B cell (primary cell): Measurements from ENCODE around the gene PPP3CA. TPM values are rescaled to one million over a fixed set of nuclear protein-coding genes. Genes with fewer than 3 reads are reported as not detected.

ENCODE experiments used
- ATAC-seq: fragments of 200-7000 bp; cut with Tn5 transposase; one replicate; pipeline ENCODE4 v1.10.0; 2021; ENCODE audit warnings: low read depth, mild to moderate bottlenecking, moderate number of reproducible peaks, moderate library complexity
- CTCF ChIA-PET: fragments of 350-600 bp; sonication (Branson Sonifier 250); formaldehyde crosslinking; loops from one replicate; lab custom pipeline; 2021; ENCODE audit warnings: antibody characterized with exemption, inconsistent platforms; lab: Charles Lee
- POLR2A ChIA-PET: fragments of 350-600 bp; sonication (Branson Sonifier 250); formaldehyde crosslinking; loops from one replicate; lab custom pipeline; 2021; ENCODE audit warnings: antibody characterized with exemption; lab: Charles Lee
- DNase-seq: peaks from one replicate; pipeline ENCODE4 v3.0.0; 2013
- H2AFZ ChIP-seq: 2 replicates; pipeline ENCODE4 v1.6.1; 2012; ENCODE audit warnings: mild to moderate bottlenecking, low read depth, low read length; ENCODE audit not compliant: insufficient read depth, poor library complexity, severe bottlenecking
- H3K27ac ChIP-seq, 2 donors: 1 replicate in 1 of 2; 2 replicates in 1 of 2; pipeline ENCODE4 v1.5.1; 2012 to 2013; ENCODE audit warnings: low read length in 2 of 2, mild to moderate bottlenecking in 2 of 2, moderate library complexity in 1 of 2
- H3K27me3 ChIP-seq, 4 experiments: fragments of 200-600 bp in 1 of 4; sonication (generic) in 1 of 4; replicated peaks in 1 of 4; 1 replicate in 2 of 4; 2 replicates in 2 of 4; pipeline versions ENCODE4 v1.6.1 to v1.7.0; 2013 to 2016; ENCODE audit warnings: low read length in 3 of 4, mild to moderate bottlenecking in 2 of 4, mixed read lengths in 1 of 4, moderate library complexity in 1 of 4; ENCODE audit not compliant: insufficient read depth in 4 of 4, control insufficient read depth in 3 of 4; ENCODE audit errors: control extremely low read depth in 1 of 4
- H3K36me3 ChIP-seq, 2 experiments: replicated peaks in 1 of 2; 1 replicate in 1 of 2; 2 replicates in 1 of 2; pipeline versions ENCODE4 v1.6.1 to v1.7.1; 2013; ENCODE audit warnings: low read length in 1 of 2; ENCODE audit not compliant: insufficient read depth in 2 of 2, control insufficient read depth in 1 of 2; ENCODE audit errors: control extremely low read depth in 1 of 2, extremely low read depth in 1 of 2
- H3K4me1 ChIP-seq, 2 donors: fragments of 200-600 bp in 1 of 2; sonication (generic) in 1 of 2; 1 replicate in 1 of 2; 2 replicates in 1 of 2; pipeline versions ENCODE4 v1.5.1 to v1.6.1; 2013 to 2017; ENCODE audit warnings: low read length in 2 of 2; ENCODE audit not compliant: control insufficient read depth in 2 of 2, insufficient read depth in 2 of 2
- H3K4me2 ChIP-seq: replicated peaks from 2 replicates; pipeline ENCODE3; 2012; ENCODE audit warnings: mild to moderate bottlenecking, low read depth, low read length; ENCODE audit not compliant: poor library complexity, severe bottlenecking
- H3K4me3 ChIP-seq, 5 experiments: fragments of 200-600 bp in 1 of 5; sonication (generic) in 1 of 5; 1 replicate in 3 of 5; 2 replicates in 2 of 5; pipeline versions ENCODE4 v1.5.1 to v1.7.0; 2011 to 2016; ENCODE audit warnings: low read length in 4 of 5, mild to moderate bottlenecking in 4 of 5, low read depth in 2 of 5, control low read depth in 1 of 5, moderate library complexity in 1 of 5; ENCODE audit not compliant: insufficient read depth in 1 of 5; ENCODE audit errors: control extremely low read depth in 1 of 5, extremely low read depth in 1 of 5
- H3K79me2 ChIP-seq: fragments of 200-600 bp; sonication (generic); one replicate; pipeline ENCODE4 v1.6.0; 2016; ENCODE audit warnings: low read length; ENCODE audit not compliant: control insufficient read depth, insufficient read depth
- H3K9ac ChIP-seq: fragments of 200-600 bp; sonication (generic); 2 replicates; pipeline ENCODE4 v1.6.1; 2017; ENCODE audit warnings: mild to moderate bottlenecking, low read length, moderate library complexity
- H3K9me3 ChIP-seq, 3 donors: one replicate each; pipeline versions ENCODE4 v1.6.1 to v1.7.1; 2013; ENCODE audit warnings: low read length in 2 of 3; ENCODE audit not compliant: control insufficient read depth in 2 of 3, insufficient read depth in 1 of 3; ENCODE audit errors: control extremely low read depth in 1 of 3
- H4K20me1 ChIP-seq: 2 replicates; pipeline ENCODE4 v1.6.0; 2012; ENCODE audit warnings: mild to moderate bottlenecking, low read length; ENCODE audit not compliant: insufficient read depth, control insufficient read depth, poor library complexity, severe bottlenecking
- H3K27ac Mint-ChIP-seq: one replicate; pipeline ENCODE4 v1.8.0; 2021; ENCODE audit warnings: mixed read lengths
- H3K27me3 Mint-ChIP-seq: one replicate; pipeline ENCODE4 v1.8.0; 2021; ENCODE audit warnings: mixed read lengths
- H3K4me1 Mint-ChIP-seq: one replicate; pipeline ENCODE4 v1.8.0; 2021; ENCODE audit warnings: mixed read lengths
- H3K4me3 Mint-ChIP-seq: one replicate; pipeline ENCODE4 v1.8.0; 2021; ENCODE audit warnings: mixed read lengths
- H3K9me3 Mint-ChIP-seq: one replicate; pipeline ENCODE4 v1.8.0; 2022; ENCODE audit warnings: mixed read lengths; ENCODE audit not compliant: insufficient read depth
- CTCF ChIP-seq: fragments of 200-600 bp; IDR thresholded peaks from one replicate; pipeline ENCODE4 v1.8.0; 2022; ENCODE audit warnings: antibody characterized with exemption, mild to moderate bottlenecking
- EZH2 ChIP-seq: IDR thresholded peaks from 2 replicates; pipeline ENCODE4 v1.6.1; 2012; ENCODE audit warnings: borderline replicate concordance, low read depth, mild to moderate bottlenecking, moderate library complexity, low read length; ENCODE audit not compliant: insufficient read depth, poor library complexity, severe bottlenecking
- intact Hi-C: fragments of 100-400 bp; cut with micrococcal nuclease; formaldehyde crosslinking; loops from one replicate; pipeline ENCODE4 v1.10.0; 2022
- polyA plus RNA-seq: library from polyadenylated mRNA; depleted of rRNA; stranded (reverse); fragments of >200 nt; gene quantifications from 2 replicates; pipeline ENCODE4 v1.2.3, GENCODE V29; 2012
- small RNA-seq: library from RNA; depleted of rRNA; stranded (forward); fragments of <200 nt; gene quantifications from one replicate; pipeline ENCODE3, GENCODE V24; 2012; ENCODE audit warnings: low replicate concordance, low read depth; ENCODE audit not compliant: insufficient read length
- total RNA-seq, 2 donors: library from RNA; stranded (reverse); fragments of 120-200 nt in 1 of 2; gene quantifications; 1 replicate in 1 of 2; 2 replicates in 1 of 2; pipeline versions ENCODE4 v1.2.3 to v1.2.4, GENCODE V29; 2013 to 2022

Gene PPP3CA
- total and polyA plus RNA-seq, 2 donors (not counting 1 experiment from before 2014, with no cell fraction given): 14.3 to 85.1 TPM

GRCh38 chr4:100977274-100977673 is 370.1 kb downstream of the PPP3CA start:
- Mint-ChIP-seq H3K27me3 (no peaks in the 10 kb centered on the region), H3K9me3 (no peaks in the 10 kb centered on the region), H3K4me3 (no peak overlapping the region), H3K4me1 (no peaks in the 10 kb centered on the region), H3K27ac (no peak overlapping the region)
- Histone ChIP-seq H3K27me3 (no peaks in the 10 kb centered on the region), H3K9me3 (no peaks in the 10 kb centered on the region), H3K4me3 (no peak overlapping the region), H2AFZ (no peak overlapping the region), H3K79me2 (no peaks in the 10 kb centered on the region), H4K20me1 (no peaks in the 10 kb centered on the region), H3K4me2 (no peak overlapping the region), H3K9ac (no peak overlapping the region), H3K36me3 (no peaks in the 10 kb centered on the region), H3K4me1 (no peaks in the 10 kb centered on the region), H3K27ac (no peak overlapping the region)
- CTCF ChIA-PET: no interaction called here
- DNase-seq (no peak), ATAC-seq (no peak)
- TF ChIP-seq EZH2 (no peak), CTCF (no peak)
- intact Hi-C loops: no loop called here
- POLR2A ChIA-PET: no interaction called here

Small RNA genes within 50 kb of the gene (small RNA-seq; reads per million reads assigned to genes)
- not detected for gene MIR1255A
- gene MIR8066: not detected
